Bronchial epithelial cell (primary cell): ENCODE measurements around the gene NECAB2. TPM values are rescaled to one million over a fixed set of nuclear protein-coding genes. Genes with fewer than 3 reads are reported as not detected.
A peak's percentile ranks its signal among the peaks of the same experiment; 100 is the strongest.

Experiments
- DNase-seq: peaks from one replicate; pipeline ENCODE4 v3.0.0-alpha.2; 2010; ENCODE audit warnings: low read depth
- FAIRE-seq: peaks from 2 replicates; lab custom pipeline; 2011; peaks lifted over from hg19 to GRCh38; lab: Jason Lieb, UNC
- H3K27me3 ChIP-seq: 2 replicates; pipeline ENCODE4 v1.5.1; 2011; ENCODE audit warnings: low read length; ENCODE audit not compliant: control insufficient read depth, insufficient read depth
- H3K36me3 ChIP-seq: 2 replicates; pipeline ENCODE4 v1.5.1; 2011; ENCODE audit warnings: low read length; ENCODE audit not compliant: control insufficient read depth, insufficient read depth
- H3K4me3 ChIP-seq: 2 replicates; pipeline ENCODE4 v1.5.1; 2011; ENCODE audit warnings: mild to moderate bottlenecking, low read depth, low read length, control low read depth
- CTCF ChIP-seq: IDR thresholded peaks from 2 replicates; pipeline ENCODE4 v1.5.1; 2011; ENCODE audit warnings: mild to moderate bottlenecking, moderate library complexity, low read length, control low read depth, inconsistent platforms; ENCODE audit not compliant: insufficient read depth, severe bottlenecking
- total RNA-seq: library from RNA; depleted of rRNA; stranded (reverse); fragments of >200 nt; gene quantifications from 2 replicates; pipeline ENCODE4 v1.2.1, GENCODE V29; 2014

NECAB2 gene
- total RNA-seq, 1 donor from 2014 or later, result not detected

GRCh38 chr16:83989300-83989699 lies 21.3 kb downstream of the NECAB2 start:
- no peak for TF ChIP-seq CTCF
- no peak for DNase-seq
- Histone ChIP-seq H3K4me3 (no peak overlapping the region), H3K36me3 (no peaks in the 10 kb centered on the region), H3K27me3 (peaks cover 7% of the 10 kb centered on the region)
- FAIRE-seq, result no peak

- FAIRE-seq, result no peak
- TF ChIP-seq CTCF, result no peak
- H3K36me3 ChIP-seq, result no peaks in the 10 kb centered on the region
- no peak overlapping the region for H3K4me3 ChIP-seq
- peaks cover 7% of the 10 kb centered on the region for H3K27me3 ChIP-seq
- DNase-seq, result no peak
Measured at GRCh38 chr16:83990492-83990891, 22.4 kb downstream of the NECAB2 start.

GRCh38 chr16:83992624-83993023 lies 24.6 kb downstream of the NECAB2 start:
- no peak for TF ChIP-seq CTCF
- peak; percentile 21 for DNase-seq
- Histone ChIP-seq H3K27me3 (peaks cover 7% of the 10 kb centered on the region), H3K4me3 (no peak overlapping the region), H3K36me3 (no peaks in the 10 kb centered on the region)
- FAIRE-seq, result no peak

- FAIRE-seq (peak; percentile 62), DNase-seq (peak; percentile 94)
- no peak for TF ChIP-seq CTCF
- Histone ChIP-seq H3K36me3 (no peaks in the 10 kb centered on the region), H3K27me3 (peaks cover 4% of the 10 kb centered on the region), H3K4me3 (no peak overlapping the region)
Measured at GRCh38 chr16:83994087-83994486, 26.0 kb downstream of the NECAB2 start.

GRCh38 chr16:83994703-83995102 lies 26.7 kb downstream of the NECAB2 start:
- no peak for TF ChIP-seq CTCF
- H3K27me3 ChIP-seq, result no peaks in the 10 kb centered on the region
- DNase-seq, result no peak
- no peak overlapping the region for H3K4me3 ChIP-seq
- no peak for FAIRE-seq
- H3K36me3 ChIP-seq, result no peaks in the 10 kb centered on the region

- Histone ChIP-seq H3K4me3 (no peak overlapping the region), H3K27me3 (no peaks in the 10 kb centered on the region), H3K36me3 (no peaks in the 10 kb centered on the region)
- no peak for TF ChIP-seq CTCF
- FAIRE-seq, result no peak
- DNase-seq, result peak; percentile 34
Measured at GRCh38 chr16:83995754-83996153, 27.7 kb downstream of the NECAB2 start.
